Measurements from ENCODE around the gene ZNF490. TPM values are rescaled to one million over a fixed set of nuclear protein-coding genes. Genes with fewer than 3 reads are reported as not detected.

Gene ZNF490
- total RNA-seq, 2 donors from 2014 or later, result 2.0 to 2.6 TPM

Other genes with a start within 250 kb of the ZNF490 start
- gene ZNF442, start 245.1 kb downstream of the ZNF490 start, total RNA-seq, result 1 to 10 TPM in 1 of 2 donors, under 1 TPM in 1; 0.66 to 2.9 TPM
- gene ZNF799, start 209.5 kb downstream of the ZNF490 start, total RNA-seq, result 1 to 10 TPM; 4.2 to 4.6 TPM
- gene ZNF443, start 169.8 kb downstream of the ZNF490 start, total RNA-seq, result 1 to 10 TPM; 3.6 to 5.2 TPM
- gene ZNF709, start 126.0 kb downstream of the ZNF490 start, total RNA-seq, result 1 to 10 TPM; 2.3 to 3.1 TPM
- gene ZNF564, start 59.3 kb downstream of the ZNF490 start, total RNA-seq, result 10 to 100 TPM in 1 of 2 donors, 1 to 10 TPM in 1; 5.2 to 14.2 TPM
- 10 to 100 TPM in 1 of 2 donors, 1 to 10 TPM in 1; 9.9 to 16.9 TPM for gene ZNF791, start 107 bp upstream of the ZNF490 start, total RNA-seq
- gene MAN2B1, start 55.9 kb upstream of the ZNF490 start, total RNA-seq, result 10 to 100 TPM; 30.0 to 48.0 TPM
- 10 to 100 TPM; 12.5 to 37.2 TPM for gene WDR83, start 56.0 kb upstream of the ZNF490 start, total RNA-seq
- gene DHPS, start 71.1 kb upstream of the ZNF490 start, total RNA-seq, result 100 to 1,000 TPM in 1 of 2 donors, 10 to 100 TPM in 1; 55.8 to 136 TPM
- gene GNG14, start 77.2 kb upstream of the ZNF490 start, total RNA-seq, result not detected
- 1 to 10 TPM; 3.9 to 4.0 TPM for gene FBXW9, start 85.8 kb upstream of the ZNF490 start, total RNA-seq
- 10 to 100 TPM; 15.0 to 35.6 TPM for gene TNPO2, start 113.1 kb upstream of the ZNF490 start, total RNA-seq
- gene TRIR, start 123.9 kb upstream of the ZNF490 start, total RNA-seq, result 100 to 1,000 TPM; 187 to 282 TPM
- 10 to 100 TPM; 13.2 to 22.8 TPM for gene GET3, start 126.7 kb upstream of the ZNF490 start, total RNA-seq
- not detected for gene BEST2, start 141.0 kb upstream of the ZNF490 start, total RNA-seq
- gene HOOK2, start 164.7 kb upstream of the ZNF490 start, total RNA-seq, result 100 to 1,000 TPM; 114 to 354 TPM
- 100 to 1,000 TPM; 219 to 485 TPM for gene JUNB, start 180.7 kb upstream of the ZNF490 start, total RNA-seq
- 100 to 1,000 TPM; 105 to 146 TPM for gene PRDX2, start 191.0 kb upstream of the ZNF490 start, total RNA-seq
- gene THSD8, start 191.3 kb upstream of the ZNF490 start, total RNA-seq, result not detected
- 1 to 10 TPM; 1.3 to 6.5 TPM for gene RNASEH2A, start 195.8 kb upstream of the ZNF490 start, total RNA-seq
- gene RTBDN, start 223.8 kb upstream of the ZNF490 start, total RNA-seq, result under 1 TPM in 1 of 2 donors, not detected in 1; 0.52 TPM
- gene MAST1, start 227.7 kb upstream of the ZNF490 start, total RNA-seq, result under 1 TPM in 1 of 2 donors, not detected in 1; 0.26 TPM